T-helper 1 cell treated with Interleukin-12 subunit alpha and Interleukin-12 subunit beta and Interleukin-4 antibody, amounts not matched to agents 30 μg/mL and 1 μg/mL, for 36 hours (primary cell): Measurements from ENCODE around the gene NSD2.
A peak's percentile ranks its signal among the peaks of the same experiment; 100 is the strongest.
"Not testable (repeated sequence)": the region's sequence is repeated elsewhere in the genome, so short reads cannot be mapped to it uniquely, and the experiment has no call there.

ENCODE experiments used
- H3K27ac Mint-ChIP-seq: one replicate; pipeline ENCODE4 v1.8.0; 2021; ENCODE audit warnings: mild to moderate bottlenecking, mixed read lengths
- H3K27me3 Mint-ChIP-seq: one replicate; pipeline ENCODE4 v1.8.0; 2021; ENCODE audit warnings: low read depth, mixed read lengths
- H3K36me3 Mint-ChIP-seq: one replicate; pipeline ENCODE4 v1.8.0; 2021; ENCODE audit warnings: low read depth, mixed read lengths
- H3K4me1 Mint-ChIP-seq: one replicate; pipeline ENCODE4 v1.8.0; 2021; ENCODE audit warnings: low read depth, mixed read lengths
- H3K4me3 Mint-ChIP-seq: one replicate; pipeline ENCODE4 v1.8.0; 2021; ENCODE audit warnings: mild to moderate bottlenecking, moderate library complexity, mixed read lengths
- H3K9me3 Mint-ChIP-seq: one replicate; pipeline ENCODE4 v1.8.0; 2021; ENCODE audit warnings: mixed read lengths

The NSD2 gene

DNA sequence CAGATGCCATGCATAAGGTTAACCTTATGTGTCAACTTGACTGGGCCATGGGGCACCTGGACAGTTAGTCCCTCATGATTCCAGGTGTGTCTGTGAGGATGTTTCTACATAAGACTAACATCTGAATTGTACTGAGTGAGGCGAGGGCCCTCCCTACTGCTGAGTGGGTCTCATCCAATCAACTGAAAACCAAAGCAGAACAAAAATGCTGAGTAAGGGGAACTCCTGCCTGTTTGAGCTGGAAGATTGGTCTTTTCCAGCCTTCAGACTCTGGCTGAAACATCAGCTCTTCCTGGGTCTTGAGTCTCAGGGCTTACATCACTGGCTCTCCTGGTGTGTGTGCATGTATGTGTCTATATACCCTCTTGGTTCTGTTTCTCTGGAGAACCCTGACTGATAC, 123.7 kb downstream of the NSD2 start:
- Mint-ChIP-seq H3K36me3 (peaks cover 39% of the 10 kb centered on the region), H3K27me3 (no peaks in the 10 kb centered on the region), H3K4me3 (no peak overlapping the region), H3K4me1 (peaks cover 4% of the 10 kb centered on the region), H3K27ac (no peak overlapping the region), H3K9me3 (peaks cover 38% of the 10 kb centered on the region)

DNA sequence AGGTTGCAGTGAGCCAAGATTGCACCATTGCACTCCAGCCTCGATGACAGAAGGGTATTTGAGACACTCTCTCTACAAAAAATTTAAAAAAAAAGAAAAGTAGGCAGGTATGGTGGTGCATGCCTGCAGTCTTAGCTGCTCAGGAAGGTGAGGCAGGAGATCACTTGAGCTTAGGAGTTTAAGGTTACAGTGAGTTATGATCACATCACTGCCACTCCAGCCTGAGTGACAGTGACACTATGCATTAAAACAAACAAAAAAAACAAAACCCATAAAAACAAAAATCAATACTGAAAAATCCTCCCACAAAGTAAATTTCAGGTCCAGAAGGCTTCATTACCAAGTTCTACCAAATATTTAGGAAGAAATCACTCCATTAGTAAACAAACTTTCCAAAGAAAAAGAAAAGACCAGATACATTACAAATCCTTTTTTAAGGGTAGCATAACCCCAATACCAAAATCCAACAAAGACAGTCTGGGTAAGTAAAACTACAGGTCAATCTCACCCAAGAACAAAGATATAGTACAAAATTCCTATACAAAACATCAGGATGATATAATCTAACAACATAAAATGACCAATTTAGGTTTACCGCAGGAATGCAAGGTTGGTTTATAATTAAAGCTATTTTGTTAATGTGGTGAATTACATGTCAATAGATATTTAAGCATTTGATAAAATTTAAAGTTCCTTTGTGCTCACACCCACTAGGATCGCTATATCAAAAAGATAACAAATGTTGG, 125.8 kb downstream of the NSD2 start:
- peaks cover 53% of the 10 kb centered on the region for H3K9me3 Mint-ChIP-seq
- H3K27me3 Mint-ChIP-seq = no peaks in the 10 kb centered on the region
- peaks cover 51% of the 10 kb centered on the region for H3K36me3 Mint-ChIP-seq
- peaks cover 4% of the 10 kb centered on the region for H3K4me1 Mint-ChIP-seq
- H3K4me3 Mint-ChIP-seq = no peak overlapping the region
- no peak overlapping the region for H3K27ac Mint-ChIP-seq

DNA sequence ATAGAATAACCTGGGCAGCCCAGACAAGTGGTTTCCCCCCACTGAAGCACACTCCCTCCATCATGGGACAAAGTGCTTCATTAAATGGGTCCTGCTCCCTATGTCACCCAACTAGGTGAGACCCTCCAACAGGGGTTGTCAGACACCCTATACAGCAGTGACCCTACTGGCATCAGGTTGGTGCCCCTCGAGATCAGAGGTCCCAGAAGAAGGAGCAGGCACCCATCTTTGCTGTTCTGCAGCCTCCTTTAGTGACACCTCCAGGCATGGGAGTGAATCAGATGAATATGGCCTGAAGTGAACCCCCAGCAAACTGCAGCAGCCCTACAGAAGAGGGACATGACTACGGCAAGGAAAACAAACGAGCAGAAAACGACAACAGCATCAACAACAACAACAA, 126.5 kb downstream of the NSD2 start:
- Mint-ChIP-seq H3K4me1 (peaks cover 6% of the 10 kb centered on the region), H3K9me3 (peaks cover 53% of the 10 kb centered on the region), H3K27me3 (no peaks in the 10 kb centered on the region), H3K4me3 (no peak overlapping the region), H3K27ac (no peak overlapping the region), H3K36me3 (peaks cover 57% of the 10 kb centered on the region)

DNA sequence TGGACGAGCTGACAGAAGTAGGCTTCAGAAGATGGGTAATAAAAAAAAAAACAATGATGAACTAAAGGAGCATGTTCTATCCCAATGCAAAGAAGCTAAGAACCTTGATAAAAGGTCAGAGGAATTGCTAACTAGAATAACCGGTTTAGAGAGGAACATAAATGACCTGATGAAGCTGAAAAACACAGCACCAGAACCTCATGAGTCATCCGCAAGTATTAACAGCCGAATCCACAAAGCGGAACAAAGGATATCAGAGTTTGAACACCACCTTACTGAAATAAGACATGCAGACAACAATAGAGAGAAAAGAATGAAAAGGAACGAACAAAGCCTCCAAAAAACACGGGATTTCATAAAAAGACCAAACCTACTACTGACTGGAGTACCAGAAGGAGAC, 127.1 kb downstream of the NSD2 start:
- H3K36me3 Mint-ChIP-seq = peaks cover 63% of the 10 kb centered on the region
- H3K4me1 Mint-ChIP-seq = peaks cover 10% of the 10 kb centered on the region
- H3K27ac Mint-ChIP-seq = no peak overlapping the region
- peaks cover 53% of the 10 kb centered on the region for H3K9me3 Mint-ChIP-seq
- no peak overlapping the region for H3K4me3 Mint-ChIP-seq
- H3K27me3 Mint-ChIP-seq = no peaks in the 10 kb centered on the region

DNA sequence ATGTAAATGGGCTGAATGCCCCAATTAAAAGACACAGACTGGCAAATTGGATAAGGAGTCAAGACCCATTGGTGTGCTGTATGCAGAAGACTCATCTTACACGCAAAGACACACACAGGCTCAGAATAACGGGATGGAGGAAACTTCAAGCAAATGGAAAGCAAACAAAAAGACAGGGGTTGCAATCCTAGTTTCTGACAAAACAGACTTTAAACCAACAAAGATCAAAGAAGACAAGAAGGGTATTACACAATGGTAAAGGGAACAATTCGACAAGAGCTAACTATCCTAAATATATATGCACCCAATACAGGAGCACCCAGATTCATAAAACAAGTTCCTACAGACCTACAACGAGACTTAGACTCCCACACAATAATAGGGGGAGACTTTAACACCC, 128.1 kb downstream of the NSD2 start:
- H3K36me3 Mint-ChIP-seq = peaks cover 65% of the 10 kb centered on the region
- not testable (repeated sequence) for H3K4me1 Mint-ChIP-seq, H3K27me3 Mint-ChIP-seq, H3K27ac Mint-ChIP-seq, H3K4me3 Mint-ChIP-seq
- H3K9me3 Mint-ChIP-seq = peaks cover 53% of the 10 kb centered on the region

DNA sequence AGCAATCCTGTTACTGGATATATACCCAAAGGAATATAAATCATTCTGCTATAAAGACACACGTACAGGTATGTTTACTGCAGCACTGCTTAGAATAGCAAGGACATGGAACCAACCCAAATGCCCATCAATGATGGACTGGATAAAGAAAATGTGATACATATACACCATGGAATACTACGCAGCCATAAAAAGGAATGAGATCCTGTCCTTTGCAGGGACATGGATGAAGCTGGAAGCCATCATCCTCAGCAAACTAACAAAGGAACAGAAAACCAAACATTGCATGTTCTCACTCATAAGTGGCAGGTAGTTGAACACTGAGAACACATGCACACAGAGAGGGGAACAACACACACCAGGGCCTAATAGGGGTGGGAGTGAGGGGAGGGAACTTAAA, 132.2 kb downstream of the NSD2 start:
- H3K27ac Mint-ChIP-seq, H3K27me3 Mint-ChIP-seq, H3K4me3 Mint-ChIP-seq: not testable (repeated sequence)
- Mint-ChIP-seq H3K9me3 (peaks cover 30% of the 10 kb centered on the region), H3K36me3 (peaks cover 55% of the 10 kb centered on the region), H3K4me1 (peaks cover 27% of the 10 kb centered on the region)

DNA sequence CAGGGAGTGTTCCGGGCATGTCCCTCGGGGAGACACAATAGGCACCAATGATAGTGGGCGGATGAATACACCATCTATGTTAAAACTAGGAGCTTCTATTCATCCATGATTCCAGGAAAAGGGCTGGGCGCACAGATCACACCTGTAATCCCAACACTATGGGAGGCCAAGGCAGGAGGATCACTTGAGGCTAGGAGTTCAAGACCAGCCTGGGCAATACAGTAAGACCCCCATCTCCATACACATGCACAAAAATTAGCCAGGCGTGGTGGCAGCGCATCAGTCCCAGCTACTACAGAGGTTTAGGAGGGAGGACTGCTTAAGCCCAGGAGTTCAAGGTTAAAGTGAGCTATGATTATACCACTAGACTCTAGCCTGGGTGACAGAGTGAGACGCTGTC, 135.2 kb downstream of the NSD2 start:
- H3K27me3 Mint-ChIP-seq = peaks cover 10% of the 10 kb centered on the region
- peak overlapping the region; percentile 85 for H3K4me3 Mint-ChIP-seq
- H3K36me3 Mint-ChIP-seq = peaks cover 25% of the 10 kb centered on the region
- H3K9me3 Mint-ChIP-seq = no peaks in the 10 kb centered on the region
- peaks cover 32% of the 10 kb centered on the region for H3K4me1 Mint-ChIP-seq
- no peak overlapping the region for H3K27ac Mint-ChIP-seq

DNA sequence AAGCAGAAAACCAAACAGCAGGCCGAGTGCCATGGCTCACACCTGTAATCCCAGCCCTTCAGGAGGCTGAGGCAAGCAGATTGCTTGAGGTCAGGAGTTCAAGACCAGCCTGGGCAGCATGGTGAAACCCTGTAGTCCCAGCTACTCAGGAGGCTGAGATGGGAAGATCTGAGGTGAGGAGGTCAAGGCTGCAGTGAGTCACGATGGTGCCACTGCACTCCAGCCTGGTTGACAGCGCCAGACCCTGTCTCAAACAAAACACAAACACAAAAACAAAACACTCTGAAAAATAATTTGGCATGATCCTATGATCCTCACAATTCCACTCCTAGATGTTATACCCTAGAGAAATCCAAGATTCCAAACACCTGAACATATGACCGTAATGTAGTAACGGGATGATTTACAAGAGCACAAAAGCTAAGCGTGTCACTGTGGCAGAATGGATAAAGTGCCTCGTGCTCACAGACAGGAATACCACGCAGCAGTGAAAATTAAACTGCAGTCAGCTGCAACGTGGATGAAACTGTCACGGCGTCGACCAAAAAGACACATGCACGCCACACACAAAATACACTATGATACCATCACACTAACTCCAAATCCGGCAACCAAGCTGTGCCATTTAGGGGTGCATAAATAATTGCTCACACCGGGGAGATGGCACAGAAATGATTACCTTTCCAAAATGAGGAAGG, 135.9 kb downstream of the NSD2 start:
- H3K4me1 Mint-ChIP-seq = peaks cover 32% of the 10 kb centered on the region
- H3K36me3 Mint-ChIP-seq = peaks cover 24% of the 10 kb centered on the region
- peaks cover 10% of the 10 kb centered on the region for H3K27me3 Mint-ChIP-seq
- H3K27ac Mint-ChIP-seq = peak overlapping the region; percentile 58
- H3K9me3 Mint-ChIP-seq = no peaks in the 10 kb centered on the region
- peak overlapping the region; percentile 85 for H3K4me3 Mint-ChIP-seq

DNA sequence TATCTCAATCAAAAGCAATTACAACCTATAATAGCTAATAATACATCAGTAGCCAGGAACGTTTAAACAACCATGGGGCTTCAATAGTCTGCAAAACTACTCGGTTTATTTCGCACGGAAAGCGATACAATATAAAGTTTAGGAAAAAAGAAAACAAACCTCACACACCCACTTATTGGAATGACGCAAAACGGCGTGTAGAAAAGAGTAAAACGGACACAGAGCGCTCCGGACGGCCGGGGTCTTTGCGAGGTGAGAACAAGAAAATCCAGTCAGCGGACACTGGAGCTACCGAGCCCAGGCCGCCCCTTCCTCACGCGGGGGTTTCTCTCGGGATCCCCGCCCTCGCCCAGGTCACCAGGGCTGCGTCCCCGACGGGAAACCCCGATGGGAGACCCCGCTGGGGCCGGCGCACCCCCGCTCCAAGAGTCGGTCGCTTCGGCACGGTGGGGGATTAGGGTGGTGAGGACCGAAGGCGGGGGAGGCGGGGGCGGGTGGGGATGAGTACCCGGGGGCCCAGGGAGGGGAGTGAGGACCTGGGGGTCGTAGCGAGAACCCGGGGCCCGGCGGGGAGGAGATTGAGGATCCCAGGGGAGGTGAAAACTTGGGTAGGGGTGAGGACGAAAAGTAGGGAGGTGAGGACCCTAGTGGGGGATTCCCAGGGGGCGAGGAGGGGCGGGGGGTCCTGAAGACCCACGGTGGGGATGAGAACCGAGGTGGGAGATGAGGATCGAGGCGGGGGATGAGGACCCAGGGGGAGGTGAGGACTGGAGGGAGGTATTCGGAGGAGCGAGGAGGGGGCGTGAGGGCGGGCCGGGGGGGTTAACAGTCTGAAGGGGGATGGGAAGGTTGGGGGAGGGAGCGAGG, 136.8 kb downstream of the NSD2 start:
- peaks cover 10% of the 10 kb centered on the region for H3K27me3 Mint-ChIP-seq
- H3K4me1 Mint-ChIP-seq = peaks cover 27% of the 10 kb centered on the region
- H3K9me3 Mint-ChIP-seq = no peaks in the 10 kb centered on the region
- H3K27ac Mint-ChIP-seq = peak overlapping the region; percentile 86
- peaks cover 15% of the 10 kb centered on the region for H3K36me3 Mint-ChIP-seq
- peak overlapping the region; percentile 89 for H3K4me3 Mint-ChIP-seq

DNA sequence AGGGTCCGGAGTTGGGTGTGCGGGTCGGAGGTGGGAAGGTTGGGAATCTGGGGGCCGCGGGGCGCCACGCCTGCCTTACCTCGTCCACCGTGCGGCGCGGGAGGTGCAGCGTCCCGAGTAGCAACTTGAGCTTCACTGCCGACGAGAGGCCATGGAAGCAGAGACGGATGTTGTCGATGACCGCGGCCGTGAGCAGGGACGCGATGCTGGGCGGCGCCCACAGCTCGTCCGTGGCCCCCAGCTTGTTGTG, 137.4 kb downstream of the NSD2 start:
- Mint-ChIP-seq H3K4me3 (peak overlapping the region; percentile 89), H3K36me3 (peaks cover 10% of the 10 kb centered on the region), H3K9me3 (no peaks in the 10 kb centered on the region), H3K4me1 (peaks cover 26% of the 10 kb centered on the region), H3K27ac (peak overlapping the region; percentile 86), H3K27me3 (peaks cover 10% of the 10 kb centered on the region)

DNA sequence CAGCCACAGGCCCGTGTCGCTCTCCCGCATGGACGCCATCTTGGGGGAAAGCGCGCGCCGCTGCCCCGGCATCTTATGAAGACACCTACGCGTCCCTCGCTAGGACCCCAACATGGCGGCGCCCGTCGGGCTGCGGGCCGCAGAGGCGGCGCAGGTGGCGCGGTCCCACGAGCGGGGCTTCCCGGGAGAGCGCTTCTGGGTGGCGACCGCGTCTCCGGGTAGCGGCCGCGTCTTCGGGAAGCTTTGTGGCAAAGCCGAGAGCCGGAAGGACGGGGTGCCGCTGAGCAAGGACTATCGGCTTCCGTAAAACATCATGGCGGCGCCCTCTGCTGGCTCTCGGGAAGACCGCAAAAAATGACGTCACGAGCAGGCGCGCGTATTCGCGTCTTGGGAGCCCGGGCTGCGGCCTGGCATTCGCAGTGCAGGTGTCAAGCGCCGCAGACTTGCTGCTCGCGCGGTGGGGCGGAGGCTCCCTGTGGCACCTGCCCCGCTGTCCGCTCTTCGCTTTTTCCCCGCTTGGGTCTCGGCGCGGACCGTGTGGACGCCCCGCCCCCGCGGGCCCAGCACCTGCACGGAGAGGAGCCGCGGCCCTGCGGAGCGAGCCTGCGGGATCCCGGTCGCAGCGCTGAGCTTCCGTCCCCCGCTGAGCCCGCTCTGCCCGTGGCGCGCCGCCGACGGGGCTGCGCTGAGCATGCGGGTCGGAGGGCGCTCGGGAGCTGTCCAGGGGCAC, 137.9 kb downstream of the NSD2 start, which contains the start of gene NELFA:
NELFA (minus strand) TSS at position 54 of the 730 bp plus-strand sequence; CDS start at position 39, 15 bp downstream.
- peaks cover 14% of the 10 kb centered on the region for H3K27me3 Mint-ChIP-seq
- peaks cover 26% of the 10 kb centered on the region for H3K4me1 Mint-ChIP-seq
- no peaks in the 10 kb centered on the region for H3K9me3 Mint-ChIP-seq
- peak within 1 kb of the TSS; percentile 91 for H3K27ac Mint-ChIP-seq
- peak within 1 kb of the TSS; percentile 89 for H3K4me3 Mint-ChIP-seq
- H3K36me3 Mint-ChIP-seq = peaks cover 11% of the 10 kb centered on the region

DNA sequence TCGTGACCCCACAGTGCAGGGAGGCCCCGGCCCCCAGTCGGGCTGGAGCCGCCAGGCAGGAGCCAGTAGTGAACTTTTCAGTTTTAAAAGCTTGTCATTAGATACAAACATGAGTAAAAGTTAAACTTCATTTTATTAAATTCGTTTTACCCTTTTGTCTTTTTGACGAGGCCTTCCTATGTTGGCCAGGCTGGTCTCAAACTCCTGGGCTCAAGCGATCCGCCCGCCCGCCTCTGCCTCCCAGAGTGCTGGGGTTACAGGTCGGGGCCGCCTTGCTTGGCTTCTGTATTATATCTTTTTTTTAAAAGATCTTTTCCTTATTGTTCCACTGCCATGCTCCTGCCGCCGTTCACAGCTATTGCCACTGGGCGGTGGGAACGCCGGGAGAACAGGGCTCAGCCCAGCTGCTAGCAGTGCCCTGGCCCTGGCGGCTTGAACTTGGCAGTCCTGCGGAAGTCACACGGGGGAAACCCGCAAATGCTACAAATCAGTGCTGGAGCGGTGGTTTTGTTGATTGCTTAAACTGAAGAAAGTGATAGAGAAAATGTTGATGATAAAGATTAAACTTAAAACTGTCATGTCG, 138.5 kb downstream of the NSD2 start:
- Mint-ChIP-seq H3K4me1 (peaks cover 26% of the 10 kb centered on the region), H3K9me3 (no peaks in the 10 kb centered on the region), H3K27me3 (peaks cover 17% of the 10 kb centered on the region), H3K27ac (peak overlapping the region; percentile 91), H3K4me3 (peak overlapping the region; percentile 87), H3K36me3 (peaks cover 12% of the 10 kb centered on the region)

DNA sequence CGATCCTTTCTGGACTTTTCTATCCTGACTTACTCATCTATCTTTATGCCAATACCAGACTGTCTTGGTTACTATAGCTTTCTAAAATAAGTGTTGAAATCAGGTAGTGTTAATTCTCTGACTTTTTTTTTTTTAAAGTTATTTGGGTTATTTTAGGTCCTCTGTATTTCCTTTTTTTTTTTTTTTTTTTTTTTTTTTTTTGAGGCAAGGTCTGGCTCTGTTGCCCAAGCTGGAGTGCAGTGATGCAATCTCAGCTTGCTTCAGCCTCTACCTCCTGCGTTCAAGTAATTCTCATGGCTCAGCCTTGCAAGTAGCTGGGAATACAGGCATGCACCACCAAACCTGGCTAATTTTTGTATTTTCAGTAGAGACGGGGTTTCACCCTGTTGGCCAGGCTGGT, 140.4 kb downstream of the NSD2 start:
- Mint-ChIP-seq H3K4me3 (no peak overlapping the region), H3K27ac (no peak overlapping the region), H3K27me3 (peaks cover 21% of the 10 kb centered on the region), H3K36me3 (peaks cover 2% of the 10 kb centered on the region), H3K9me3 (no peaks in the 10 kb centered on the region), H3K4me1 (peaks cover 18% of the 10 kb centered on the region)

DNA sequence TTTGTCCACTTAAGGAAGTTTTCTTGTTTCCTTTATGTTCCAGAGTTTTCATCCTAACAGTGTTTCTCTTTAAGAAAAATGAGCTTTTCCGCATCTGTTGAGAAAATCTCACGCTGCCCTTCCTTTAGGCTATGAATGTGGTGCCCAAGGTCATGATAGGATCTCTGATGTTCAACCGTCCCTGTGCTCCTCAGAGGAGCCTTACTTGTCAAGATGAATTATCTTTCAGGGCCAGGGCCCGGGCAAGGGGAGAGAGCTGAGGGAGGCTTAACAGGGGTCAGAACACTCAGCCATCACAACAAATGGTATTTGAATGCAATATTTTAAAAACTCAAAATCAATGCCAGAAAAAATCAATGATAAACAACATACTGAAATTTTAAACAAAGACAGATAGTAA, 143.8 kb downstream of the NSD2 start:
- H3K27me3 Mint-ChIP-seq = peaks cover 27% of the 10 kb centered on the region
- H3K27ac Mint-ChIP-seq = no peak overlapping the region
- no peak overlapping the region for H3K4me3 Mint-ChIP-seq
- no peaks in the 10 kb centered on the region for H3K9me3 Mint-ChIP-seq
- H3K4me1 Mint-ChIP-seq = peaks cover 5% of the 10 kb centered on the region
- H3K36me3 Mint-ChIP-seq = peaks cover 2% of the 10 kb centered on the region
